ENCODE data around the gene ATRN. TPM values are rescaled to one million over a fixed set of nuclear protein-coding genes. Genes with fewer than 3 reads are reported as not detected.

The ATRN gene
- total RNA-seq, 1 donor from 2014 or later = 43.7 TPM

DNA sequence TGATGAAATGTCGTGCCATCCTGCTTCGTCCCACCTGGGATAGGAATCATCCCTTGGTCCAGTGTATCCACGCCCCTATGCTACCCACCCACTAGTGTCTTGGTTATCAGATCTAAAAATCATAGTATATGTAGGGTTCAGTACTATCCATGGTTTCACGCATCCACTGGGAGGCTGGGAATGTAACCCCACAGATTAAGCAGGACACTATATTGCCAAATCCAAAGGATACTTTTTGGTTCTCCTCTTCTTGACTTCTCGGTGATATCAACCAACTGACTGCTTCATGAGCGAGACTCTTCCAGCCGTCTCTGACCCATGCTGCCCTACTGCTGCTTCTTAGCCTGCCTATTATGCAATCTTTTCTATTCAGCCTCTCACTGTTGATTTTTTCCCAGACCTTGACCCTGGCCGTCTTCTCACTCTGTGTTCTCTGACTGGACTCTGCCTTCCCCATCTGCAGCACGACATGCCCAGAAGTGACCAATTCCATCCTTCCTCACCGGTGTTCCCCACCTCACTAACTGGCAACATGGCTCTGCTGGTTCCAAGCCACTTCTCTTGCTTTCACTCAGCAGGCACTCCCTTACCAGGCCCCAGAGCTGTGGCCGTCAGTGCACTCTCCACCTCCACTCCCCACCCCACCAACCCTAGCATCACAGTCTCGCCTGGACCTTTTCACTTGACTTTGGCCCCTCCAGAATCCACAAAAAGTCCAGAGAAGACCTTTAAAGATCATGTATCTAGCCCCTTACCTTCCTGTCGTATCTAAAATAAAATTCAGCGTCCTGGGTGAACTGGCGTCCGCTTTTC lies 157.9 kb downstream of the ATRN start:
- no peak for DNase-seq

DNA sequence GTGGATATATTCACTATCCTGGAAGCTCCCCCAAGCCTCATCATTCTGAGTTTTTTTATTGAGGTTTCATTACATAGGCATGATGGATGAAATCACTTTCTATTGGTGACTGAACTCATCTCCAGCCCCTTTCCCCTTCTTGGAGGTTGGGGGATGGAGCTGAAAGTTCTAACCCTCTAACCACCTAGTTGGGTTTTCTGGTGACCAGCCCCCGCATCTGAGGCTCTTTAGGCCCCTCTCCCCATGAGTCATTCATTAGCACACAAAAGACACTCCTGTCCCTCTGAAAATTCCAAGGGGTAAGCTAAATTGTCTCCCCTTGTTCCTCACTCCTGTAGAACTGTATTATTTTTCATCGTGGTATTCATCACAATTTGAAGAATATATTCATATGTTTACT lies 159.1 kb downstream of the ATRN start:
- no peak for DNase-seq

- DNase-seq = no peak
Measured at GRCh38 chr20:3630429-3630828, 159.6 kb downstream of the ATRN start.

DNA sequence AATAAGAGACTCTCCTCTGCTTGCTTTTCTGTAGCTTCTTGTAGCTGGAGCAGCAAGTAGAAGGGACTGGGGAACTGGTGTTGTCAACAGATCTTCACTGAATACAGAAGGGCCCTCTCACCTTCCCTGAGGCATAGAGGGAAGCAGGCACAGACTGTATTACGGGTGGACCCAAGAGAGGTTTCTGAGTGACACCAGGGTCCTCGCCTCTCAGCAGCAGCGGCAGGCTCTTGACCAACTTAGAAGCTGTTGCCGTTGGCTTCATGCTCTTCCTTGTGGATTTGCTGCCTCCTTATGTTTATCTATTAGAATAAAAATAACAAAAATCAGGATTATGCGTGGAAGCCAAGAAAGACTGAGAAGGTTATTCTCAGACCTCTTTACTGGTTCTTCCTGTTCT lies 160.7 kb downstream of the ATRN start:
- no peak for DNase-seq

DNA sequence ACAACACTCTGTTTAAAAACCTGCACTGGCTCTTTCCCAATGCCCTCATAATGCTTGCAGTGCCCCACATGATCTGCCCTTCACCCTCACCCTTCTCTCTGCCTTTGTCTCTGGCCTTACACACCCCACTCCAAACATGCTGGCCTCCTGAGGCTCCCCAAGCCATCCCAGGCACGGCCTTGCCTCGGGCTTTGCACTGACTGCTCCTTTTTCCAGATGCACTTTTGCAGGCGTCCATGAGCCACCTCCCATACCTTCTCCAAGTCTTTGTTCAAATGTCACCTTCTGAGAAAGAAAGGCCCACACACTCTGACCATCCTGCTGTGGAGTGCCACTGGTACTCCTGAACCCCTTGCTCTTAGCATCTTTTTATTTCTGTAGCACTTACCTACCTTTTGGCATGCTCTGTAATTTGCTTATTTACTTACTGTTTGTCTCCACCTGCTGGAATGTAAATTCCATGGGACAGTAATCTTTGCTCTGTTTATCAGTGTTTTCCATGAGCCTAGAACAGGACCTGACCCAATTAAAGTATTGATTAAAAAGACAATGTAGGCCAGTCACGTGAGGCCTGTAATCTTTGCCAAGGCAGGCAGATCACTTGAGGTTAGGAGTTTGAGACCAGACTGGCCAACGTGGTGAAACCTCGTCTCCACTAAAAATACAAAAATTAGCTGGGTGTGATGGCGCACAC lies 161.6 kb downstream of the ATRN start:
- DNase-seq = no peak

DNA sequence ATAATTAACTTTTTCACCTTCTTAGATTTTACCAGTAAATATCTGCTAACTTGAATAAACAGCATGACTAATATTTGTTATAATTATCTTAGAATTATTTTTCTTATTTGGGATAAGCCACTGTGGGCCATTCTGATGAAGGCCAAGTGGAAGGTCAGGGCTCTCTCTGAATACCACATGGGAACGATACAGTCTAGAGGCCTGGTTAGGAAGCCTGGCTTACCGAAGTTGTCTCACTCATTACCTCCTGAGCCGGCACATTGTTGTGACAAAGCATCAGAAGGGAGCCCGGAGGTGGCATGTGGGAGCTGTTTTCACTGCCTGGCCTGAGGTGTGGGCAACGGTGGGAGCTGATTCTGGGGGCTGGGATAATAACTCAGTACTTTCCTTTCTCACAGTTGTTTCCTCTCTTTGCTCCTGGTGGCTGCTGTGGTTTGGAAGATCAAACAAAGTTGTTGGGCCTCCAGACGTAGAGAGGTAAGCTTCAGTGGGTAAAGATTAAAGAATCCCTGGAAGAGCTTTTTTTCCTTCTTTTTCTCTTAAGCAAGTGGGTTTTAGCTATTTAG lies 163.2 kb downstream of the ATRN start:
- DNase-seq = no peak

- no peak for DNase-seq
Measured at GRCh38 chr20:3635346-3635745, 164.5 kb downstream of the ATRN start.

- no peak for DNase-seq
Measured at GRCh38 chr20:3640259-3640658, 169.4 kb downstream of the ATRN start.

DNA sequence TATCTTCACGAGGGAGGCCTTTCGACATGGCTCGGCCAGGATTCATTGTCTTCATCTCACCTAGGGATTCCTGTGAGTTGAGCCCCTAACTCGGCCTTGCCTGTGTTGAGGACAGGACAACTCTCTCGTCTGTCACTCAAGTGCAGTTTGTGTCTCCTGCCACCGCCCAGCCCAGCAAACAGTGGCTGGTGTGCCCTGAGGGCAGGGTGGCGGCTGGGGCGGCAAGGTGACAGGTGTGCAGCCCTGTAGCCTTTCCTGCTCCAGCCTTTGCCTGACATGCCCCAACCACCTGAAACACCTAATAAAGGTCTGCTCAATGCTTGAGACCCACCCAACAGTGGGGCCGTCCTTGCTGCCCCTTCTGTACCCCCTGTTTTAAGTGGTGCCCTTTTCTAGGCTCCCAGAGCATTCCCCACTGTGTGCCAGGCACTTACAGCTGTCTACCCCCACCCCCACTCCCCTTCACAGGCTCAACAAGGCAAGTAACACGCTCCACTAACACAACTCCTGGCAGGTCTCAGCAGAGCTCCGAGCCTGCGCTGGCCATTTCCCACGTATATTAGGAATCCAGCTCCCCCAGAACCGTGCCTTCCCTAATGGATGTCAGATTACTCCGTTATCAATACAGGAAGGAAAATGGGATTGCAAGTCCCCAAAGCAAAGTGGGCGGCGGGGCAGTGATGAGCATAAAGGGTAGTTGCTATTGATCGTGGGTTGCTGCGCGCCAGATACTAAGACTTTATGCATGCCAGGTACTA lies 174.7 kb downstream of the ATRN start:
- DNase-seq = no peak

- no peak for DNase-seq
Measured at GRCh38 chr20:3646067-3646440, 175.2 kb downstream of the ATRN start.

DNA sequence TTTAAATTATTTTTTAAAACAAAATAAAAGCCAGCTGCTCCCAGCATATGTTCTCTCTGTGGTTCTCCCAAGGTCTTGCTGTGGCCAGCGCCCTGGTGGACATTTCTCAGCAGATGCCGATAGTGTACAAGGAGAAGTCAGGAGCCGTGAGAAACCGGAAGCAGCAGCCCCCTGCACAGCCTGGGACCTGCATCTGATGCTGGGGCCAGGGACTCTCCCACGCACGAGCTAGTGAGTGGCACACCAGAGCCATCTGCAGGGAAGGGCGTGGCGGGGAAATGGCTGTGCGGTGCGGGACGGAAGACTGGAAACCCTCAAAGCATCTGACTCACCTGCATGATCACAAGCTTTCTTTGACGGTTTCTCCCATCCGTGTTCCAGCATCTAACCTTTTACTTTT lies 175.8 kb downstream of the ATRN start:
- no peak for DNase-seq

DNA sequence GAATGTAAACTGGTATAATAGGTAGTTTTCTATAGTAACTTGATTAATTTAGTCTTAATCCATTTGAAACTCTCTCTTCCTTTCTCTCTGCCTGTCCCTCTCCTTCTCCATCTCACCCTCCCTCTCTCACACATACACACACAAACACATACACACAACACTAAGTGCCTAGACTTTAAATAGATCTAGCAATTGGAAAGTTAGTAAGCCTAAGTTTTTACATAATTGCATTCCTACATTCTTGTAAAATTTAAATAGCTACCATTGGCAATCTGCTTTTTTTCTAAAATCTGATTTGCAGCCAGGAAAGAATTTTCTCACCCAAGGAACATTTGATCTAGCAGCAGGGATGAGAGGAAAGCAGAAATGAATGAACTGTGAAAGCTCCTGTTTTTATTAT lies 176.7 kb downstream of the ATRN start:
- DNase-seq = no peak

GRCh38 chr20:3648951-3649350 lies 178.1 kb downstream of the ATRN start:
- no peak for DNase-seq

DNA sequence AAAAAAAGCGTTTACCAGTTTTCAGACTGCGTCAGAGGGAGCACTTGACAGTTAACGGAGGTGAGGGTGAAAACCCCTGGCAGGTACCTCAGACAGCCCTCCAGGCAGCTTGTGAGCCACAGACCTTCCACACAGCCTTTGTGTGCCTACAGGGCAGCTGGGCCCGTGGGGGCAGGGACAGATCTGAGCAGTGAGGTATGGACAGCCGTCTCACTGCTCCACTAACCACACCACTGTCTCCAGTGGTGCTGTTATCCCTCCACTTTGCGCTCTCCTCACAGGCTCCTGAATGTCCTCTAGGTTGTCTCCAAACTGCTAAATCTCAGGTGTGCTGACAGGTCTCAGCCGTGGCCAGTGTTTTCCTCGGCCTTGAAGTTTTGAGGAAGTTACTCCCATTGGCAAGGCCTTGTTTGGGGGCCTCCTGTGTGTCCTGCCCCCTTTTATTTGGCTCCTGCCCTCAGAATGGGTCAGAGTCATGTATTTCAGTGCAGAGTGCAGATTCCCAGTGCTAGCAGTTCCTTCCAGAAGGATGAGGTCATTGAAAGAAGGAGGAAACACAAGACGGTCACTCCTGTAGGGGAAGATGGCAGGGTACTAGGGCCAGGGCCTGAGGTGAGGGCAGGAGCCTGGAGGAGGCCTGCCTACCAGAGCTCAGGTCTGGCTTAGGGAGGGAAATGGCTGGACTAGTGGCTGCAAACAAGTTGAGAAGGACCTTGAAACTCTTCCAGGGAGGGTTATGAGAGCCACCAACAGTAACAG lies 180.6 kb downstream of the ATRN start:
- DNase-seq = no peak

GRCh38 chr20:3652221-3652620 lies 181.4 kb downstream of the ATRN start:
- DNase-seq = no peak

DNA sequence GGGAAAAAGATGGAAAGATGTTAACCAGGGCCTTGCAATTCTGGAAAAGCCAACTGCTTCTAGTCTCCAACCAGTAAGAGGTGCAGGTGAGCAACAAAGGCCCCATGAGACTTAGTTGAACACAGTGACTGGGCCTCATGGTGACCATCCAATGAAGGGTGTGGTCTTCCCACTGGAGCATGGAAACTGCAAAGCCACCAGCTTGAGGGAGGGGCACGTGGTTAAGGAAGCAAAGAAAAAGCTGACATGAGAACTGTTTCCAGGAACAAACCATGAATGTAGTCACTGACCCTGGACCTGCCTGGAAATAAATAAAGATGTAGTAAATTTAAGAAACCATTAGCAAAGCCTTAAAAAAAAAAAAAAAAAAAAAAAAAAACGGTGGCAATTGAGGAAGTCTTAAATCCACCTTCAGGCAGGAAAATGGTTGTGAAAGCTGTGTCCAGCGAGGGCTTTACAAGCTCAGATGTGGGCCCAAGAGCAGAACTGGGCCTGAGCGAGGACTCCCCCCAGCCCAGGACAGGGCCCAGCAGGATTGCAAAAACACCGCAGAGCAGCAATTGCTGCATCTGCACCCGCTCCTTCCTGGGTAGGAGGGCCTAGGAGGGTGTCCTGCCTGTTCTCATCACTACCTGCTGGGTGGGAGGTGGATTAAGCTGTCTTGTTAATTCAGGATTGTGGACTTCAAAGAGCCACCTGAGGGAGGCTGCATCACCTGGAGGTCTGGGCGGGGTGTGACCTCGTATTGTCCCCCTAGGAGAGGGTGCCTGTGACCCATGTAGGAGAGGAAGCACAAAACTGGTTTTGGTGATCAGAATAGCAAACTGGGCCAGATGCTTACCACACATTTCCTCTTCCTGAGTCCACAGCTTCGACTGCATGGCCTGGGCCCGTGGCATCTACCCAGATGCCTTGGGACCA lies 182.1 kb downstream of the ATRN start:
- DNase-seq = no peak

DNA sequence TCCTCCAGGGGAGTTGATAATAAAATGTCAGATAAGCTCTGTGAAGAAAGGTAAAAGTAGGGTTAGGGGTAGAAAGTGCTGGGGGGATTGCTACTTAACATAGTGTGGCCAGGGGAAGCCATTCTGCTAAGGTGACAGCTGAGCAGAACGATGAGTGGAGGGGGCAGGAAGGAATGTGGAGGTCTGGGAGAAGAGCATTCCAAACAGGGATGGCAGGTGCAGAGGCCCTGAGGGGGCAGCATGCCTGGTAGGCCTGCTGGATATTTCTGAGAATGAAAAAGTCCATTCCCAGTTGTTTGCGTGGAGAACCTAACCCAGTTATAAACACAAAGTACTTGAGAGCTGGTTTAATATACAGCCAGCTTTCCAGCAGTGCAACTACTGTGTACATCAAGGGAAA lies 183.1 kb downstream of the ATRN start:
- peak; percentile 26 for DNase-seq

DNA sequence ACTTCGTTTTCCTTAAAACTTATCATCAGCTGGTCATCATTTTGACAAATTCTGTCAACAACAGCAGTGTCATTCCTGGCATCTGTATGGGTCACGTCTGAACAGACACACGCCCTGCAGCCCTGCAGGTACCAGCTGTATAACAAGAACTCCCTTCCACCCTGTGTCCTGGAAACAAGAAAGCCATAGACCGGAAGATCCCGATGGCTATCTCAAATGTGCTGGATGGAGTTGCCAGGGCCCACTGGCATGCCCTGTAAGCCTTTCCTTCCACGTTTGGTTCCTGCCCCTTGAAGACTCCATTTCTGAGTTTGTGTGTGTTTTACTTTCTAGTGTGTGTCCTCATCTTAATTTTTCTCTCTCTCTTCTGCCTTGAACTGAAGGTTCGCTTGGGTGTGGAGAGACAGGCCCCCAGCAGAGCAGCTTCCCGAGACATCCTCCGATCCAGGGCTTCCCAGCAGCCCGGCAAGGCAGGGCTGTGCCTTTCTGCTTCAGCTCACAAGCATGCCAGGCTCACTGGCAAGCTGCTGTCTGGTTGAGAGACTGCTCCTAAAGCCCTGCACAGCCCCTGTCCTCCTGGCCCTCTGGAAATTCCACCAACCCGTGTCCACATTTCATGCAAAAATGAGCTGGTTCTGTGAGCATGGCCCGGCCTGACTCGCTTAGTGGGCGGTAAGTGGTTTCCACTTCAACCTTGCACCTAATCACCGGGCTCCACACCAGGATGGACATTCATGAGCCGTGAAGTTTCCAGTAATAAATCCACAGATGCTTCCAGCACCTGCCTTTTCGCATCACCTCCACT lies 183.7 kb downstream of the ATRN start:
- DNase-seq = no peak

DNA sequence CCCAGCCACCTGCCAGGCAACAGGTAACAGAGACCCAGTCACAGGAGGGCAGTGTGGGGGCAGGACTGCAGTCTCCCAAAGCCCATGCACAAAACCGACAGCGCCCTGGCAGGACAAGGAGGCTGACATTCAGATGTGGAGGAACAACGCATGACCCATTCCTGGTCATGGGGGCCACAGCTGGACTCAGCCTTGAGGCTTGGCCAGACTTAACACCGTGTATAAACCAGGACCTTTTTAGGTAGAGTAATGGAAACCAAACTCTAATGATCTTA lies 184.2 kb downstream of the ATRN start:
- DNase-seq = no peak

DNA sequence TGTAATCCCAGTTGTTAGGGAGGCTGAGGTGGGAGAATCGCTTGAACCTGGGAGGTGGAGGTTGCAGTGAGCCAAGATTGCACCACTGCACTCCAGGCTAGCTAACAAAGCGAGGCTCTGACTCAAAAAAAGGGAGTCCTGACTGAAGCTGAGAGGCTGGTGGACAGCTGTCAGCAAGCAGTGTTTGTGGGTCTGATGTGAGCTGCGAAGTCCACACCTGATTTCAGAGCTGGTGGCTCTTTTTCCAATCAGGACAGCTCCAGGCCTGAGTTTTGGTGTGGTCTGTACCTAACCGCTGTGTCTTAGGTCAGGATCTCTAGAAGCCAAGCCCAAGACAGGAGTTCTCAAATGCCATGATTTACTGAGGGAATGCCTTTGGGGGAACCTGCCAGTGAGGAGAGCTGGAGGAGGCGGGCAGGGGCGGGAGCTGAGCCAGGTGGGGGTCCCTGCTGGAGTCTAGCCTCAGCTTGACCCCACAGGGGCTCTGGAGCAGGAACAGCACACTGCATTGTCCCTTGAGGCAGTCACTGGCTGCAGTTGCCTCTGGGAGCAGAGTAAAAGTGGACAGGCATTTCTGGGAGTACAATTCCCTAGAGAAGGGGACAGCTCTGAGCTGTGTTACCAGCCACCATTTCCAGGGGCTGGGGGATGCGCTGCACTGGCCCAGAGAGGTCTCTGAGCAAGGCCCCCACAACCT lies 187.3 kb downstream of the ATRN start:
- no peak for DNase-seq
